C4-2B (cell line): ENCODE data around the gene GPR3.

ENCODE experiments used
- H3K27ac ChIP-seq: fragments of 450-650 bp; 2 replicates; pipeline ENCODE4 v1.5.1; 2017
- ZFX ChIP-seq: fragments of 450-650 bp; IDR thresholded peaks from 2 replicates; pipeline ENCODE4 v1.6.1; 2017
- TF ChIP-seq, protein P1 (sequence below): fragments of 450-650 bp; conservative IDR thresholded peaks from 2 replicates; pipeline ENCODE4 v1.5.1; 2017; ENCODE audit warnings: mild to moderate bottlenecking

The GPR3 gene

DNA sequence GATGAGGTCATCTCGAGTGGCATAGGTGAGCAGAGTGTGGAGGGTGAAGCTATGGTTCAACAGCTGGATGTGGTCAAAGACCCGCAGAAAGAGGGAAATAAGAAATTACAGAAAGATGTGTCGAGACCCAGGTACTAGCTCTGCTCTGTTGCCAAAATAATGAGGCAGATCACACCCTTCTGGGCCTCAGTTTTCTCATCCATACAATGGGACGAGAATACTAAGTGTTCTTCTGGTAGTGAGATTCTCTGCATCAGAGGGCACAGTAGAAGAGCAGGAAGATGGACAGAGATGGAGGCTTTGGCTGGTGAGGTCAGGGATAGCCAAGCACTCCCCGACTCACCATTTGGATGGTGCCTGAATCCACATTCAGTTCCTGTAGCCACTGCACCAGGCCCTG is 36.7 kb upstream of the GPR3 start:
- no peak overlapping the region for H3K27ac ChIP-seq
- TF ChIP-seq, protein P1, sequence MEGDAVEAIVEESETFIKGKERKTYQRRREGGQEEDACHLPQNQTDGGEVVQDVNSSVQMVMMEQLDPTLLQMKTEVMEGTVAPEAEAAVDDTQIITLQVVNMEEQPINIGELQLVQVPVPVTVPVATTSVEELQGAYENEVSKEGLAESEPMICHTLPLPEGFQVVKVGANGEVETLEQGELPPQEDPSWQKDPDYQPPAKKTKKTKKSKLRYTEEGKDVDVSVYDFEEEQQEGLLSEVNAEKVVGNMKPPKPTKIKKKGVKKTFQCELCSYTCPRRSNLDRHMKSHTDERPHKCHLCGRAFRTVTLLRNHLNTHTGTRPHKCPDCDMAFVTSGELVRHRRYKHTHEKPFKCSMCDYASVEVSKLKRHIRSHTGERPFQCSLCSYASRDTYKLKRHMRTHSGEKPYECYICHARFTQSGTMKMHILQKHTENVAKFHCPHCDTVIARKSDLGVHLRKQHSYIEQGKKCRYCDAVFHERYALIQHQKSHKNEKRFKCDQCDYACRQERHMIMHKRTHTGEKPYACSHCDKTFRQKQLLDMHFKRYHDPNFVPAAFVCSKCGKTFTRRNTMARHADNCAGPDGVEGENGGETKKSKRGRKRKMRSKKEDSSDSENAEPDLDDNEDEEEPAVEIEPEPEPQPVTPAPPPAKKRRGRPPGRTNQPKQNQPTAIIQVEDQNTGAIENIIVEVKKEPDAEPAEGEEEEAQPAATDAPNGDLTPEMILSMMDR = no peak
- TF ChIP-seq ZFX = no peak

DNA sequence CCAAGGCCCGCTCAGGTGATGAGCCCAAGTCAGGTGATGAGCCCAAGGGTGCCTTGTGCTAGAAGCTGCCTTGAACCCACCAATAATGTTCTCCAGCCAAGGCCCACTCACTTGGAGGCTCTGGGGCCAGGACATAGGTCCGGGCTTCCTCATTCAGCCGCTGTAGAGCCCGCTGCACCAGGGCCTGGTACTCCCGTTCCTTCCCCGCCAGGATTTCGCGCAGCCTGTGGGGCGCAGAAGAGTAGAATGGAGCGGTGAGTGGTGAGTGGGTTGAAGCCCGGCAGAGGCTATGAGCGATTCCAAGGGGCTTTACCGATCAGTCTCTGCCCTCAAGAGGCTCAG is 36.2 kb upstream of the GPR3 start:
- H3K27ac ChIP-seq = no peak overlapping the region

DNA sequence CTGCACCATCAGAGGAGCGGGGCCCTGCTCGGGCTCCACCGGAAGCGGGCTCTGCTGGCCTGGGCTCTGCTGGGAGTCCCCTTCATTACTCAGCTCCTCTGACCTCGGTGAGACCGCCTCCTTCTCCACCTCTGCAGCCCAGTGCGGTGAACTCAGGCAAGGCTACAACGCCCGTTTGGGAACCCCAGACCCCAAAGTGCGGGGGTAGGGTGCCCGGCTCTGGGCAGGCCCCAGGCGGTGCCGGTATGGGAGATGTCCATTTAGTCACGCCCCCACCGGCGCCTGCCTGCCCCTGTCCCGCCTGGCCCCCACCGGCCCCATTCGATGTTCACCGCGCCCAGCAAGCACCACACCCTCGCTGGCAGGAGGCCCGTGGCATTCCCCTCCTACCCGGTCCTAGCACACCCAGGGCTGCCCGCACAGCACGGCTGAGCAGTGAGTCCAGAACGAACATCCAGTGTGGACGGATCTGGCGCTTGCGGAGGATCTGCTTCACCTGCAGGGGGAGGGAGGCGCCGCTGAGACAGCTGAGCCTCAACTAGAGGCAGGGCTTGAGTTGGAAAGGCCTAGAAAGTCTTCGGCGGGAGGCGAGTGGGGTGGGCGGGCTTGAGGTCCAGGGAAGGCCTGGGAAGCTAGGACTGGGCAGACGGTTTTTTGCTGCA is 35.7 kb upstream of the GPR3 start:
- no peak overlapping the region for H3K27ac ChIP-seq
- TF ChIP-seq, protein P1 = no peak
- no peak for TF ChIP-seq ZFX

More for the DNA sequence above, 36.2 kb upstream of the GPR3 start:
- no peak for TF ChIP-seq ZFX
- TF ChIP-seq, protein P1 = no peak

DNA sequence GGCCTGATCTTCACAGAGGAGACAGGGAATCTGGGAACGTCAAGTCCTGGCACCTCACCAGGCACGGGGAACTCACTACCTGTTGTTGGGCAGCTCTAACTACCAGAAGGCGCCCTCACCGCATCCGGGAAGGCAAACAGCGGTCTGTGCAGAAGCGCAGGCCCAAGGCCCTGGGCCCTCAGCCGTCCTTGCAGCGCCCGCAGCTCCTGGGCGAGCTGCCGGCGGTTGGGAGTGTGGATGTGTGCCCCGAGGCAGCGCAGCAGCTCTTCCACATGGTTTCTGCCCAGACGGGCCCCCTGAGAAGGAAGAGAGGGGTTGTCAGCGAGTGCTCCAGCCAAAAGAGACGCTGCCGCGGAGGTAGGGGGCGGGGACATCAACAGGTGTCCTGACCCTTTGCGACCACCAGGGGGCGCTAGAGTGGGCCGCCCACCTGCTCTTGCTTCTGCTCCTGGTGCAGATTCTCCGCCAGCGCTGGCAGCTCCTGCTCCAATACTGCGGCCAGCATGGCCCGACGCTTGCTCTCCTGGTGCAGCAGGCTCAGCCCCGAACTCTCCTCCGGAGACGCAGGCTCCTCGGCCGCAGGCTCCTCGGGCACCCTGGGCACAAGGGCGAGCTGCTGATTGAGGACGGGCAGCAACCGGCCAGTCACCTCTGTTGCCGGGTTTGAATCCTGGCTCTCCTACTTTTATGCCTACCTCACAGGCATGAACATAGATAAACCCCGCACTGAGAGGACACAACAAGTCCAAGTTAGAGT is 35.0 kb upstream of the GPR3 start:
- no peak overlapping the region for H3K27ac ChIP-seq
- TF ChIP-seq, protein P1 = peak; percentile 97
- no peak; the same call in 1 of the 2 replicates for TF ChIP-seq ZFX

DNA sequence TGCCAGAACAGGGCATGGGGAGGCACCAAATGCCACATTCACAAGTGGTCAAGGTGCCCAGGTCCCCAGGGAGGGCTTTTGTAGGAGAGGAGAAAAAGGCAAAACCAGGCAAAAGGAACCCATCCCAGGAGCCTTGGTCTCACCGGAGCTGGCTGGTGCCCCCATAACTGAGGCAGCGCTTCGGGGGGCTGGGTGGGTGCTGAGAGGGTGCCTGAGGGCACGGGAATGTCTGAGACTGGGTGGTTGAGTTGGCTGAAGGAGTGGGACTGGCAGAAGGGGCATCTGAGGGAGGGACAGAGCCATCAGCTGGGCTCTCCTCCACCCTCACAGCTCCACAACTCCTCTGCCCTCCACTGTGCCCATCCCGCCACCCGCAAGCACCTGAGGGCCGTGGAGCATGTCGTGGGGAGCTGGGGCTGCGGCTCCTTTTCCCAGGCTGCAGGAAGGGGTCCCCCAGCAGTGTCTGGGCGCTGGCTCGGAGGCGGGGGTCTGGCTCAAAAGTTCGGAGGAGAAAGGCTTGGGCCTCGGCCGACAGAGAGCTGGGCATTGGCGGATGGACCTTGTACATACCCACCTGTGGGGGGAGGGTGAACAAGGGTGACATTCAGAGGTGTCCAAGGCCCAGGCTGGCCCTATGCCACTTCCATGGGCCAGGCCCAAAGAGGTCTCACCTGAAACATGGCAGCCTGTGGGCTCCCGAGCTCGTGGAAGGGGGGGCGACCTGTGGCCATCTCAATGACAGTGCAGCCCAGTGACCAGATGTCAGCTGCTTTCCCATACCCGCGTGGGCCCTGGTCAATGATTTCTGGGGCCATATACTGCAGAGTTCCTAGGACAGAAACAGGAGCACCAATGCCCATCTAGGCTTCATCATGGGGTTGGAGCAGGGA is 34.1 kb upstream of the GPR3 start:
- no peak overlapping the region for H3K27ac ChIP-seq
- TF ChIP-seq ZFX = no peak
- TF ChIP-seq, protein P1 = no peak

DNA sequence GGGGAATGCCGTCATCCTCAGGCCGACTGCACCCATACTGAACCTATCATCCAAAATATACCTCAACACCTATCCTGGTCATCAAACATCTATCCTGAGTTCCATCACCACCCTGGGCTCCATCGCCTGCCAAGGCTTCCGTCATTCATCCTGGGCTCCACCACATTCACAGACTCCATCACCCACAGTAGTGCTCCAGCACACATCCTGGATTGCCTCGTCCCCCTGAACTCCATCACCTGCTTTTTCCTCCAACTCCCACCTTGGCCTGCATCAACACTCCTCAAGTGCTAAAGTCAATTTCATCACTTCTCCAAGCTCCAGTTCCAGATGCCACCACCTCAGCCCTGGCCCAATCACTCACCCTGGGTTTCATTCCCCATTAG is 33.5 kb upstream of the GPR3 start:
- no peak overlapping the region for H3K27ac ChIP-seq
- TF ChIP-seq, protein P1 = no peak
- TF ChIP-seq ZFX = no peak

DNA sequence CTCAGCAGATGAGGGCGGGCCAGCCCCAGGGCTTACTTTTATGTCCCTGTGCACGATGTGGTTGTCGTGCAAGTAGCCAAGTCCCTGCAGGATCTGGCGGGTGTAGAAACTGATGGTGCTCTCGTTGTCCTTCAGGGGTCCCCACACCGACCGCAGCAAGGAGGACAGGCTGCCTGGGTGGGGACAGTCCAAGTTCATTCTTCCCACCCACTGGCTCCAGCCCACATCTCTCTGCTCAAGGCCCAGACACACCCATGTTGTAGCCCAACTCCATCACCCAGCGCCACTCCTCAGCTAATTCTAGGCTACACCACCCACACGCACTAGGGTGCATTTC is 32.6 kb upstream of the GPR3 start:
- no peak overlapping the region for H3K27ac ChIP-seq
- TF ChIP-seq ZFX = no peak
- TF ChIP-seq, protein P1 = no peak
